ENCODE data around the gene ADD3. TPM values are rescaled to one million over a fixed set of nuclear protein-coding genes. Genes with fewer than 3 reads are reported as not detected.
A peak's percentile ranks its signal among the peaks of the same experiment; 100 is the strongest.

Gene ADD3
- total and polyA plus RNA-seq, 2 donors (not counting 3 experiments of a cell fraction or from before 2014, with no cell fraction given) = 14.9 to 55.2 TPM

DNA sequence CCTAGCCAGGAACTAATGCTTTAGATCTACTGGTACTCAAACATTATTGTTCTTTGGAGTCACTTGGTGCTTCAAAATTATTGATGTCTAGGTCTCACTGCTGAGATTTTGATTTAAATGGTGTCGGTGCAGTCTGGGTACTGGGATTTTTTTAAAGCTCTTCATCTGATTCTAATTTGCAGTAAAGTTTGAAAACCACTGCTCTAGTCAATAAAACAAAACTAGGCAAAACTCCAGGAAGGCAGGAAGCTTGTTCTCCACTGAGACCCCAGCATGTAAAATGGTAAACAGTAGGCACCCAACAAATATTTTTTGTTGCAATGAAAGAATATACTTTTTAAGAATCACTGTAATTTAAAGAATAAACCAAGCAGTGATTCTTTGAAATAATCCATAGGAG lies 49.7 kb downstream of the ADD3 start:
- intact Hi-C loops (cut with micrococcal nuclease) (loop anchor here (2.0 kb wide), 1 partner anchor 15 kb away; no protein-coding TSS in a partner anchor), dilution Hi-C loops (cut with MboI; ENCODE audit: extremely low pct_ligation_motif_present, low sequenced_read_pairs) (no loop called here)
- no peaks in the 10 kb centered on the region for H3K9me1 ChIP-seq (replicated peaks; ENCODE audit: control insufficient read depth, extremely low read depth, insufficient read depth, low read length)
- H3K27ac ChIP-seq (ENCODE audit: insufficient read depth, low read depth, low read length) = no peak overlapping the region
- no peaks in the 10 kb centered on the region for H3K9me3 ChIP-seq (replicated peaks; ENCODE audit: control insufficient read depth, insufficient read depth, low read length)
- H3K4me1 ChIP-seq (ENCODE audit: control insufficient read depth, extremely low read depth, insufficient read depth, low read length) = peaks cover 14% of the 10 kb centered on the region
- no peaks in the 10 kb centered on the region for H3K79me2 ChIP-seq (ENCODE audit: control insufficient read depth, insufficient read depth, low read length)
- no peaks in the 10 kb centered on the region for H4K20me1 ChIP-seq (replicated peaks; ENCODE audit: control insufficient read depth, extremely low read depth, insufficient read depth, low read length)
- DNase-seq (ENCODE audit: low read depth, low spot score) (no peak), FAIRE-seq (no peak)
- CTCF ChIA-PET = interaction anchor here (0.8 to 2.1 kb wide), 7 partner anchors 9 to 173 kb away, joined by 3 to 17 read pairs (median 5); no protein-coding TSS in a partner anchor
- no peak for TF ChIP-seq GATA2 (IDR thresholded peaks at IDR 0.05; ENCODE audit: insufficient read depth, insufficient read length, low read depth, low read length)
- TF ChIP-seq POLR2AphosphoS5 (IDR thresholded peaks at IDR 0.05; ENCODE audit: insufficient read depth, low read depth, low read length) = no peak
- TF ChIP-seq POLR2A (IDR thresholded peaks at IDR 0.05; ENCODE audit: low read depth, low read length) = no peak
- no peak for TF ChIP-seq FOS (IDR thresholded peaks at IDR 0.05; ENCODE audit: borderline replicate concordance, insufficient read depth, low read length)
- TF ChIP-seq EZH2 (IDR thresholded peaks at IDR 0.05; ENCODE audit: borderline replicate concordance, low read depth, low read length, severe bottlenecking) = no peak
- no peak for TF ChIP-seq JUN (IDR thresholded peaks at IDR 0.05; ENCODE audit: borderline replicate concordance, insufficient read depth, insufficient read length, low read depth)
- no peak for TF ChIP-seq MAX (IDR thresholded peaks at IDR 0.05; ENCODE audit: insufficient read depth, insufficient read length)
- TF ChIP-seq MYC (IDR thresholded peaks at IDR 0.05; ENCODE audit: low read depth, low read length) = no peak
- TF ChIP-seq CTCF (IDR thresholded peaks at IDR 0.05; ENCODE audit: extremely low read depth in 1 of 2, insufficient read depth in 1 of 2, low read depth in 1 of 2, low read length in 2 of 2) = no peak
- POLR2A ChIA-PET = interaction anchor here (0.6 to 0.7 kb wide), 2 partner anchors 24 to 68 kb away, joined by 3 to 5 read pairs; no protein-coding TSS in a partner anchor
- H3K27me3 ChIP-seq (ENCODE audit: control insufficient read depth in 2 of 2, insufficient read depth in 2 of 2, low read length in 2 of 2) = no peaks in the 10 kb centered on the region
- H3K4me2 ChIP-seq (ENCODE audit: insufficient read depth, low read length) = peak overlapping the region; percentile 56
- H3K4me3 ChIP-seq (replicated peaks in 1 of 3; ENCODE audit: insufficient read depth in 1 of 3, low read depth in 1 of 3, low read length in 3 of 3) = no peak overlapping the region
- BruUV-seq (replicated peaks) = no TSS peak
- H2AFZ ChIP-seq (ENCODE audit: low read depth, low read length) = no peak overlapping the region
- H3K36me3 ChIP-seq (ENCODE audit: control insufficient read depth in 2 of 2, extremely low read depth in 1 of 2, insufficient read depth in 2 of 2, low read length in 2 of 2) = no peaks in the 10 kb centered on the region
- H3K9ac ChIP-seq (replicated peaks; ENCODE audit: extremely low read depth, insufficient read depth, low read length) = no peak overlapping the region
